Measurements from ENCODE around the gene CINP.
"Not testable (repeated sequence)": the region's sequence is repeated elsewhere in the genome, so short reads cannot be mapped to it uniquely, and the experiment has no call there.

Gene CINP

DNA sequence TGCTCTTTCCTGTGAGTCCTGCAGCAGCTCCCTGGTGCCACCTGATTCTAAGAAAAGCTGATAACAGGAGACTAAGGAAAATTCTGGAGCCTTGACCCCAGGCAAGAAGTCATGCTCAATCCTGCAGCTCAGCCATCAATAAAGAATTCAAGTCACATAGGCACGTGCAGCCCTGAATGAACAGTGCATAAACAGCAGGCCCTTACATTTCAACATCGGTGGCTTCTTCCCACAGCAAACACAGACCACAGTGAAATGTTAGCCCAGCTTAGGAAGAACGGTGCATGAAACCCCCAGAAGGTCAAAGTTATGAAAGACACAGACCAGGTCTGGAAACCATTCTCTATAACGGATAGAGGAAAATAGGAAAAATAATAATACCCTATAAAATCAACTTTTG lies 10.5 kb downstream of the CINP start:
- DNase-seq, result no peak

DNA sequence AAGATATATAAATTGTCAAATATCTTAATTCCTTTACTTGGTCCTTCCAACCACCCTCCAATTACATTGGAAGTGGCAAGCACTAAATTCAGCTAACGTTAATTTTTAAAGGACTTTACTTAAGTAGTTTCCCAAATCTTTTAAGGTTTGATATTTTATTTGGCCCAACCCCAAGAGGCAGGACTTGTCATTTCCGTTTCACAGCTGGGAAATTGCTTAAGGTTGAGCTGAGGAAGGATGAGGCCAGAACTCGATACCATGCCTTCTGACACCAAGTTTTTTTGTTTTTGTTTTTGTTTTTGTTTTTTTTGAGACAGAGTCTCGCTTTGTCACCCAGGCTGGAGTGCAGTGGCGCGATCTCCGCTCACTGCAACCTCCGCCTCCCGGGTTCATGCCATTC lies 11.1 kb downstream of the CINP start:
- not testable (repeated sequence) for DNase-seq

DNA sequence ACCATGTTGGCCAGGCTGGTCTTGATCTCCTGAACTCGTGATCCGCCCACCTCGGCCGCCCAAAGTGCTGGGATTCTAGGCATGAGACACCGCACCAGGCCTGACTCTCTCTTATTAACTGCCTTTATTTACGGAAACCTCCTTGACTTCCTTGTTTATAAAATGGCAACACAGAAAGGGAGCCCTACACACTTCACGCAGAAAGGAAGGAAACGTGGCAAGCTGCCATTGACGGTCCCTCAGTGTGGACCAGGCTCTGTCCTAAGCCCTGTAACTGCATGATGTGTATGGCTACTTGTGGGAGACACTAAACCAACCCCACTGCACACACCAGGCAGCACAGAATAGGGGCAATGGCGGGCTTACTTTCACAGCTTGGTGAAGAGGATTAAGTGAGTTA lies 11.7 kb downstream of the CINP start:
- DNase-seq, result no peak

DNA sequence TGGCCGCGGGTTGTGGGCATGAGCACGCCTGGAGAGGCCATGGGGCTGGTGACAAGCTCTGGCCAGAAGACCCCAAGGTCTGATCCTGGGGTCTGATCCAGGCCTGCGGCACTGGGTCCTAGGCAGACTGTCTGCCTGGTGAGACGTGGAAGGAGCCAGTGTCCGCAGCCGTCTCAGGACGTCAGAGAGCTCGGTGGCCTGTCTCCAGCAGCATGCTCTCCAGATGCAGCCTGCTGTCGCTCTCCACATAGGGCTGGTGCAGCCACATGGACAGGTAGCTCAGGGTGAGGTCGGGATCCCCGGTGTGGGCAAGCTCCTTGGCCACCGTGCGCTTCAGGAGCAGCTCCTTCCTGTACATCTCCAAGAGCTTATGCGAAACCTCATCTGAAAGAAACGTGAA lies 14.3 kb downstream of the CINP start:
- DNase-seq, result no peak

DNA sequence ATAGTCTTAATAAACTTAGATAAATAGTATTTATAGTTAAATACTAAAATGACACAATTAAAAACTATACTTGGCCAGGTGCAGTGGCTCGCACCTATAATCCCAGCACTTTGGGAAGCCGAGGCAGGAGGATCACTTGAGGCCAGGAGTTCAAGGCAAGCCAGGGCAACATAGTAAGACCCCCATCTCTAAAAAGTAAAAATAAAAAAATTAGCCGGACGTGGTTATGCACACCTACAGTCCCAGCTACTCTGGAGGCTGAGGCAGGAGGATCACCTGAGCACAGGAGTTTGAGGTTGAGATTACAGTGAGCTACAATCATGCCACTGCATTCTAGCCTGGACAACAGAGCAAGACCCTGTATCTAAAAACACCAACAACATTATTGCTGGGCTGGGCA lies 16.0 kb downstream of the CINP start:
- no peak for DNase-seq

DNA sequence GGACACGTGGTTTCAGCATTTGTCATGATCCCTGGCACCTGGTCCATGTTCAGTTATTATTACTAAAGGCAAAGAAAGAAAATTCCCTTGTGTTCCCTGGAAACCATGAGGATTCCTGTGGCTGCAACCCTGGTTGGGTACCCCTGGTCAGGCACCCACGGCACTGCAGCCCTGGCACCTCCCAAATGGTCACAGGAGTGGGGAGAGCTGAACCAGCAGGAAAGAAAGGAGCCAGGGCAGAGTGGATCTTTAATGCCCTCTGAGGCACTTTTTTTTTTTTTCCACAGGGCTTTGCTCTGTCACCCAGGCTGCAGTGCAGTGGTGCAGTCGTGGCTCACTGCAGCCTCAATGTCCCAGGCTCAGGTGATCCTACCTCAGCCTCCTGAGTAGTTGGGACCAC lies 17.5 kb downstream of the CINP start:
- DNase-seq, result no peak

DNA sequence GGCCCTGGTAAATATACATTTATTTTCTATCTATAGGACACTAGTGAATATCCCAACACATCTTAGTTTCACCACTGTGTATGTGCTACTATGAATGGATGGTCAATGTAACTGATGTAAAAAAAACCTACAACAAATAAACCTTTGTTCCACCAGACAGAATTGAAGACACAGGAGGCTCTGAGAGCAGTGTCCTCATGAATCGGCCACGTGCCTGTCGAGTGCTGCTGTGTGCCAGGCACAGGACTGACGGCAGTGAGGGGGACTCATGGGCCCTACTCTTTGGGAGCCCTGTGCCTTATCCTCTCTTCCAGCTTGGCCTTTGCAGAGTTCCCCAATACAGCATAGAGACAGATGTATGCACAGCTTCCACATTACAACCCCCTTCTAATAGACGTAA lies 18.2 kb downstream of the CINP start:
- no peak for DNase-seq

DNA sequence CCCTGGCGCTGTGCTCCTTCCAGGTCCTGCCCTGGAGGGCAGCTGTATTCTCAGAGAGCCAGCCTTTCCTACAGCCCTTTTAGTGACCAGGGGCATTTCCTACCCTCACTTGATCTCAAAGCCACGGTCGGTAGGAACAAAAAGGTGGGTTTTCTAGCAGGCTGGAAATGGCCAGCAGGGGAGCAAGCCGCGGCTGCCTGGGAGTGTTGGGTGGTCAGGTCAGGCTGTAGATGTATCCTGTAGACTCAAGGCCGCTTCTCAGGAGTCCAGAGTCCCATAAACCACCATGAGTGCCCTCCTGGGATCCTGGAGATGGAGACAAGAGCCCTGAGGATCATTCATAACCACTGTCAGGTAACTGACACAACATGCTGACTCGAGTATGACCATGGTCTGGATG lies 18.6 kb downstream of the CINP start:
- DNase-seq, result no peak

DNA sequence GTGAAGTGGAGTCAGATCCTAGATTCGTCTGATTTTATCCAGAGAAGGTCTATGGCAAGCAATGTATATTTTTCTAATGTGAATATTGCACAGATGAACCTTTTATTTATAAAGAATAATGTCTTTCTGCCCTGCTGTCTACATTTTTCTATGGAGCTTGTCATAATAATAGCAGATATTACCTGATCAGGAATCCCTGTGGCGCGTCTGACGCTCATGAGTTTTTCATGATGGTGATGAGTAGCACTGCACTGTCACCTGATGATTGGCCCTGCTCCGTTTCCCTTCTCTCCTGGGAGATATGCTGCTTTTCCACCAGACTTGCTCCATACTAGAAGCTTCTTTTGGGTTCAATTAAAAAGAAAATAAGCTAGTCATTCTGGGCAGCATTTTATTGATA lies 20.5 kb downstream of the CINP start:
- DNase-seq, result no peak

DNA sequence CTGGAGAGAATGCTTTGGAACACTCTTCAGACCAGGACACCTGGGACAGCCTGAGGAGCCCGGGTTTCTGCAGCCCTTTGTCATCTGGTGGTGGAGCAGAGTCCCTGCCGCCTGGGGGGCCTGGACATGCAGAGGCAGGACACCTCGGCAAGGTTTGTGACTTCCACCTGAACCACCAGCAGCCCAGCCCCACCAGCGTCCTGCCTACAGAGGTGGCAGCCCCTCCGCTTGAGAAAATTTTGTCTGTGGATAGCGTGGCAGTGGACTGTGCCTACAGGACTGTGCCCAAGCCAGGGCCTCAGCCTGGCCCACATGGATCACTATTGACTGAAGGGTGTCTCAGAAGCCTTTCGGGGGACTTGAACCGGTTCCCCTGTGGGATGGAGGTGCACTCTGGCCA lies 21.1 kb downstream of the CINP start:
- DNase-seq, result no peak

DNA sequence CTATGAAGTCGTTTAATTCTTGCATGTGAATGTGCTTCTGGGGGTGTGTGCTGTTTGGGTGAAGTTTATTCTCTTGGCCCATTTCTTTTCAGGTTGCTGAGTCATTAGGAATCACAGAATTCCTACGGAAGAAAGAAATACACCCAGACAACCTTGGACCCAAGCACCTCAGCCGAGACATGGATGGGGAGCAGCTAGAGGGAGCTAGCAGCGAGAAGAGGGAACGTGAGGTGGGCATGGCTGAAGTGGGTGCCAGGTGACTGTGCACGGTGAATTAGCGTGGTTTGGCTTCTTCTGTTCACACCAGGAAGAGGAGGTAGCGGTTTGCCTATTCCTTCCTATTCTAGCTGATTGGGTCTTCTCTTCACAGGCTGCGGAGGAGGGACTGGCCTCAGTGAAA lies 24.0 kb downstream of the CINP start:
- DNase-seq, result no peak

DNA sequence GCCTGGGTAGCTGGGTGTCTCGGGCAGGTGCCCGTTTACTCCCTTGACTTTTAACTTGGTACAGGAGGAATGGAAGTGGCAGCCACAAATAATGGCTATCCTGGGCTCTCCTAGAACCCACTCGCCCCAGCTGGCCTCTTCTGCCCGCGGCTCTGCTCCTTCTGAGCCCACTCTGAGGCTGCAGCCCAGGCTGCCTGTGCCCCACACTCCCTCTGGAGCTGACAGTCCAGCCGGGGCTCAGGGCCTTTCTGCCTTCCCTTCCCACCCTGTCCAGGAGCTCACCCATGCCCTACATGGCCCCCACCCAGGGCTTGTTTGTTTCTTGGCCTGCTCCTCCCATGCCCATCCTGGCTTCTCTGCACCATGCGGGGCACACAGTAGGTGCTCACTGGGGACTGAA lies 27.5 kb downstream of the CINP start:
- no peak for DNase-seq

DNA sequence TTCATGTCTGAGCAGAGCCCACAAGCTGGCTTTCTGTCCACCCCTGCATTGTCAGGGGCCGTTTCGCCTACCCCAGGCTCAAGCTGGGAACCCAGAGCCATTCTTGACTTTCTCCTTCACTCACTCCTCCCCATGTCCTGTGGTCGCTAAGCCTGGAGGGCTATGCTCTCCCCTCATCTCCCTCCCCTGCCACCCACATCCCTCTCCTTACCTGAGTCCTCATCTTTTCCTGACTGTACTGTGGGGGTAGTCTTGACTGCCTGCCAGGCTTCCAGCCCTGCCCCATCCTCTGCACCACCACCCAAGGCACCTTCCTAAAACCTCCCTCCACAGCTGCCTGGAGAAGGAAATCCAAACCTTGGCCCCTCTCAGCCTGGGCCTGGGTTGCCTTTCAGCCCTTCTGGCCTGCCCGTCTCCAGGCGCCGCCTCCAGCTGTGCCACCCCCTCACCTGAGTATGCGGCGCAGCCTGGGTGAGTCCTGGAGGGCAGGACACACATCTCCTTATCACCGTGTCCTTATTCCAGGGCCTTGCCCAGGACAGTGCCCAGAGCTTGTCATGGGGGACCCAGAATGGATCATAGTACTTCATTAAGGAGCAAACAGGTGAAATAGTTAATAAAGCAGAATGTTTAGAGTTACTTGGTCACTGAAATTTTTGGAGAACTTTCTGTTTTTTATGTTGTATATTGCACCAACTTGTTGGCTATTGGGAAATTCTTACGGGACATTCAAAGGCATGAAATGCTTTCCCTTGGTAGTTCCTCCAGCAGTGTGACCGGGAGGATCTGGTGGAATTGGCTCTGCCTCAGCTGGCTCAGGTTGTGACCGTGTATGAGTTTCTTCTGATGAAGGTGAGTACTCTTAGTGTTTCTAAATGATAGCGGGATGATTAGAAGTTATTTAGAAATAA lies 28.6 kb downstream of the CINP start:
- no peak for DNase-seq

DNA sequence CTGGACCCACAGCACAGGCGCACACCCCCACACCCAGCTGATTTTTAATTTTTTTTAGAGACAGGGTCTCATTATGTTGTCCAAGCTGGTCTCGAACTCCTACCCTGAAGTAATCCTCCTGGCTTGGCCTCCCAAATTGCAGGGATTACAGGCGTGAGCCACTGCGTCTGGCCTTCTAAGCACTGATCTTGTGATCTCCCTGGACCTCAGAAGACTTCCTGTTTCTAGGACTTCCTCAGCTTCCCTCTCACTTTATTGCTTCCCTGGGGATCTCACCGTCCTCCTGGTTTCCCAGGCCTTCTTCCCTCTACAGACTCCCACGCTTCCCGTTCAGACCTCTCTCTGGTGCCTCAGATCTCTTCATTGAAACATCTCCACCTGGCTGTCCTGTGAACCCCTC lies 29.3 kb downstream of the CINP start:
- DNase-seq, result no peak

DNA sequence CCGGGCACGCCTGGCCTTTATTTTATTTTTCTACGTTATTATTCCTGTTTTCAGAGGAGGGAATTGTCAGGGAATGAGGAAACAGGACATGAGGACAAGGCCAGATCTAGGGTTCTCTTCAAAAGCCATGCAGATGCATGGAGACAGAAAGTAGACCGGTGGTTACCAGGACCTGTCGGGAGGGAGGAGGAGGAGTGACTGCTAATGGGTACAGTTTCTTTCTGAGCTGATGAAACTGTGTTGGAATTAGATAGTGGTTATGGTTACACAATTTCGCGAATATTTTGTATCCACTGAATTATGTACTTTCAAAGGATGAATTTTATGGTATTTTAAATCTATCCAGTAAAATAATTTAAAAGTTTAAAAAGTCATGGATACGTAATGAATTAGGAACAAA lies 31.9 kb downstream of the CINP start:
- DNase-seq, result no peak

DNA sequence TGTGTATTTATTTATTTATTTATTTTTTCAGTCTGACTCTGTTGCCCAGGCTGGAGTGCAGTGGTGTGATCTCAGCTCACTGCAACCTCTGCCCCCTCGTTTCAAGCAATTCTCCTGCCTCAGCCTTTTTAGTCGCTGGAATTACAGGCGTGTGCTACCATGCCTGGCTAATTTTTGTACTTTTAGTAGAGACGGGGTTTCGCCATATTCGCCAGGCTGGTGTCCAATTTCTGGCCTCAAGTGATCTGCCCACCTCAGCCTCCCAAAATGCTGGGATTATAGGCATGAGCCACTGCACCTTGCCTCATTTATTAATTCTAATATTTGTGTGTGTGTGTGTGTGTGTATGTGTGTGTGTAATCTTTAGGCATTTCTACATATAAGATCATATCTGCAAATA lies 33.3 kb downstream of the CINP start:
- DNase-seq, result not testable (repeated sequence)

DNA sequence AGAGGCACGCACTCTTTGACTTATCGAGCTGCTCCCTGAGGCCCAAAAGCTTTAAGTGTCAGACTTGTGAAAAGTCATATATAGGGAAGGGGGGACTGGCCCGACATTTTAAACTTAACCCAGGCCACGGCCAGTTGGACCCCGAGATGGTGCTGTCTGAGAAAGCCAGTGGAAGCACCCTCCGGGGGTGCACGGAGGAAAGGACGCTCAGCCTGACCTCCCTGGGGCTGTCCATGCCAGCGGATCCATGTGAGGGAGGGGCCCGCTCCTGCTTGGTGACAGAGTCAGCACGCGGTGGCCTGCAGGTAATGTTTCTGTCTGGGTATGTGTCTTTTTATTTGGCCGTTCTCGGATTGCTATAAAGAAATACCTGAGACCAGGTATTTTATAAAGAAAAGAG lies 36.1 kb downstream of the CINP start:
- no peak for DNase-seq

DNA sequence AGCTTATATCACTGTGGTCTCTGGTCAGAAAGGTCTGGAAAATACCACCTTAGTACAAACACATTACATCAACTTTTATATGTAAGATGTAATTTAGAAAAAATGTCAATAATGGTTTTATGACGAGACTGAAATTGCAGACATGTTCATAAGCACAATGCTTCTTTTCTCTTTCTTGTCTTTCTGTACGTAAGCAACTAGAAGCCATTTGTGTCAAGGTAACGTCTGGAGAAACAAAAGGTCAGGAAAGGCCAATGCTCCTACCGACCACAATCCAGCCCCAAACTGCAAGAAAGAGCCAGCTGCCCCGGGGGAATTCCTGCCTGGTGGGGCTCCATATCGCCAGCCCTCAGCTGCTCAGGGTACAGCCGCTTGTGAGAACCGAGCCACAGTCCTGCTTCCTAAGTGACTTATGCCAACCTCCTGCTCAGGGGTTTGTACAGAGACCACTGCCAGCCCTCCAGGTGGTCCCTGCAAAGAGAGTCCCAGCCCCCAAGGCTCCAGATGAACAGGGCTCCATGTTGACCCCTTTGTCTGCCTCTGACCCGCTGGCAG lies 36.8 kb downstream of the CINP start:
- no peak for DNase-seq

DNA sequence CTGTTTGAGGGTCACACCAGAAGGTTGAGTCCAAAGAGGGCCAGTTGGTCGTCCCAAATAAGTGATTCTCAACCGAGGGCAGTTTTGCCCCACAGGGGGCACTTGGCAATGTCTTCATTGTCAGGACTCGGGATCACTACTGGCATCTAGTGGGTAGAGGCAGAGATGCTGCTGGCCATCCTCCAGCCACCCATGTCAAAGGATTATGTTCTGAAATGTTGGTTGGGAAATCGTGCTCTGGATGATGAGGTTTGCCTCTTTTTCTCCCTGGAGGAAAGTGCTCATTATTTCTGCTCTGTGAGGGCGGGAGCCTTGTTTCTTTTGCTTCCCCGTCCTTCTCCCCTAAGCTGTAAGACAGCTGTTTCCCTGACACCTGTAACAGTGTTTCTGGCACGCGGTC lies 39.6 kb downstream of the CINP start:
- DNase-seq, result peak in 1 of 2 donors; percentile 65

DNA sequence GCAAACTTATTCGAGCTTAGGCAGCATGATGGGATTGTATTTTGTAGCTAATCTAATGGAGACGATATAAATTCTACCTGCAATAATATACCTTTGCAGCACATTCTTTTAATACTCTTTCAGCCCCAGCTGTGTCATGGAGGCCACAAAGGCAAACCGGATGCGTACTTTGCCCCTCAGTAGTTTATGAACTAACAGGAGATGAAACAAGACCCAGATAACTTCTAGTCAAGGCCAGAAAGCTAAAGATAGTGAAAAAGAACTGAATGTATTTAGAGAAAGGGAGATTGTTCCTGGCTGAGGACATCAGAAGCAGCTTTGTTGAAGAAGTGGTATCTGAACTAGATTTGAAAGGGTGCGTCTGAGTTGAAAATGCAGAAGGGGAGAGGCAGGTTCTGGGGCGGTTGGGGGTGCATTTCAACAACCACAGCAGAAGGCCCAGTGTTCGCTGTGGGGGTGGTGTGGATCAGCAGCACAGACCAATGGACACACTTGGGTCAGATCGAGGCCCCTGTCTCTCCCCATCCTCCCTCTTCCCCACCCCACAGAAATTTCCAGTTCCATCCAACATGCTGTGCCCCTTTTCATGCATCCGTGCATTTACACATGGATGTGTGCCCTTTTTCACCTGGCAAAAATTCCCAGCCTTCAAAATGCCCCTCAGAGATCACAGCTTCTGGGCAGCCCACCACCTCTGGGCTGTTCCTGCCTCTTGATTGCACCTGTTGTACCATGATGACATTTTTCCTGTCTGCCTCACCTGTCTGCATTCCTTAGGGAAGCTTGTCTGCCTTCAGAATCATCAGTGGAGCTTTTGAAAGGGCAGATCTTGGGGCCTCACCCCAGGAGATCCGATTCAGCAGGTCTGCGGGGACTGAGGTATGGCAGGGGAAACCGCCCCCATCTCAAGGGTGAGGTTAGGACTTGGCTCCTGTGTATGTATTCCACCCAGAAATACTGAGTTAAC lies 41.0 kb downstream of the CINP start:
- DNase-seq, result no peak

DNA sequence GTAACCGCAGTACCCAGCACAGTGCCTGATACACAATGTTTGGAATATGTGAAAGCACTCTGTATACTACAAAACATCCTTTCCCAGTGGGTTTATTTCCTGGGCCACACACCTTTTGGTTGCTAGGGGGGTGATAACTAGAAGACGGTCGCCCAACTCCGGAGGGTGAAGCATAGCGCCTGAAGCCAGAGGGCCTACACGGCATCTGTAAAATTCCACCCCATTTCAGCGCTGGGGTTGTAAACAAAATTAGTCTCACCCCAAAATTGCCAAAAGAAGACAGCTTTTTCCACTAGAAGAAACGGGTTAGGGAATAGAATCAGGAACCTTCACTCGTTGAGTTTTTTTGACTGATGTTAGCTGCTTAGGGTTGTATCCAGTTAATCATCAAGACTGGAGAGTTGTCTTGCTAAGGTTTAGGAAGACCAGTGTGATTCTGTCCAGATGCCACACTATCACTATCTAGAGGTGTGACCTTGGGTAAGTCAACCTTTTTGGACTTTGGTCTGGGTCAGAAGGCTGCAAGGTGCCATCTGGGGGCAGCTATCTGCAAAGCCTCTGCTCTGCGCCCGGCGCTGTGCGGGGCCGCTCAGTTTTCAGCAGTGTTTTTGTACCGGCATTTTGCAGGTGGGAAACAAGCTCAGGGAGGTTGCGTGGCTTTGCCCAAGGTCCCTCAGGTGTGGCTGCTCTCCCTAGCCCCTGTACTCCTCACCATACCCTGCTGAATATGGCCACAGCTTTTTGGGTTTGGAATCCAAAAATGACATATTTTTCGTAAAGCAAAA lies 41.8 kb downstream of the CINP start:
- no peak for DNase-seq

DNA sequence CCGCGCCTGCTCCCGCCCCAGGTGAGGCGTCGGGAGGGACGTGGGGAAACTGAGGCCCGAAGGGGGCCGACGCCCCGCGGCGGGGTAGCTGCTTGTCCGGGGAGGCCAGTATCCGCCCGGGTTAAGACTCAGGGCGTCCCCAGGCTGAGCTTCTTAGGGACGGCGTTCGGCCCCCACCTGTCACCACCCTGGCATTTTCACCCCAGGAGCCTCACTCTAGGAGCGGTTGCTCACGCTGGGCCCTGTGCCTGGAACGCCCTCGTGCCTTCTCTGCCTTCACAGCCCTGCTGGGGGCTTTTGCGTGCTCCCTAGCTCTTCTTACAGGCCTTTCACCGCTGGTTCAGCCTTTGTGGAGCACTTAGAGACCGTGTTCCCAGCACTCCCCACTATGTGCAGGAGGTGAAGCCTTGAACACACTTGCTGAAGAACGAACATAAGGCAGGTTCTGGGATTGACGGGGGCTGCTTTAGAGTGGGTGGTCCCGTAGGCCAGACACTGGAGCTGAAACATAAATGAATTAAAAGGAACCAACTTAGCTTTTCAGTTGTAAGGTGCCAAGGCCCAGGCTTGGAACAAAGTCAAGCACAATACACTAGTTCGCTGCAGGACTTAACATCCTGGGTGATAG lies 42.5 kb downstream of the CINP start:
- peak in 1 of 2 donors; percentile 37 for DNase-seq
